PFSK-1 (cell line): Measurements from ENCODE around the gene STYK1.

Experiments
- POLR2AphosphoS5 ChIP-seq: IDR thresholded peaks from 2 replicates; pipeline ENCODE4 v1.6.1; 2012; ENCODE audit warnings: low read depth, mild to moderate bottlenecking, control low read depth, low read length, moderate library complexity
- SIN3A ChIP-seq: IDR thresholded peaks from 2 replicates; pipeline ENCODE4 v1.6.1; 2012; ENCODE audit warnings: mild to moderate bottlenecking, low read length, moderate library complexity, borderline replicate concordance; ENCODE audit not compliant: insufficient read depth
- TAF1 ChIP-seq: IDR thresholded peaks from 2 replicates; pipeline ENCODE4 v1.6.1; 2012; ENCODE audit warnings: low read length, control low read depth, borderline replicate concordance; ENCODE audit not compliant: insufficient read depth

DNA sequence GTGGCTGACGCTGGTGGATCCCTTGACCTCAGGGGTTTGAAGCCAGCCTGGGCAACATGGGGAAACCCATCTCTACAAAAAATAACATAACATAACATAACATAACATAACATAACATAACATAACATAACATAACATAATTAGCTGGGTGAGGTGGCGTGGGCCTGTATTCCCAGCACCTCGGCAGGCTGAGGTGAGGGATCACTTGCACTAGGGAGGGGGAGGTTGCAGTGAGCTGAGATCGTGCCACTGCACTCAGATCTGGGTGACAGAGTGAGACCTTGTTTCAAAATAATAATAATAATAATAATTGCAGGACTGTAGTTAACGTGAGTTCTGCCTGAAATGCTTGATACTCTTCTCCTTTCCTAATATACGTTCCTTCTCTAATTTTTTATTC is 61.7 kb downstream of the STYK1 start:
- TF ChIP-seq POLR2AphosphoS5: no peak
- no peak for TF ChIP-seq SIN3A
- no peak for TF ChIP-seq TAF1
